ENCODE results near the gene TLCD4.
"Not testable (repeated sequence)": the region's sequence is repeated elsewhere in the genome, so short reads cannot be mapped to it uniquely, and the experiment has no call there.

Gene TLCD4

GRCh38 chr1:95117207-95118066 lies at the start of gene TLCD4:
Gene TLCD4, plus strand, starts transcription at chr1:95117355. Its CDS starts 26,547 bp downstream, at chr1:95143902.
- no peak for FAIRE-seq

DNA sequence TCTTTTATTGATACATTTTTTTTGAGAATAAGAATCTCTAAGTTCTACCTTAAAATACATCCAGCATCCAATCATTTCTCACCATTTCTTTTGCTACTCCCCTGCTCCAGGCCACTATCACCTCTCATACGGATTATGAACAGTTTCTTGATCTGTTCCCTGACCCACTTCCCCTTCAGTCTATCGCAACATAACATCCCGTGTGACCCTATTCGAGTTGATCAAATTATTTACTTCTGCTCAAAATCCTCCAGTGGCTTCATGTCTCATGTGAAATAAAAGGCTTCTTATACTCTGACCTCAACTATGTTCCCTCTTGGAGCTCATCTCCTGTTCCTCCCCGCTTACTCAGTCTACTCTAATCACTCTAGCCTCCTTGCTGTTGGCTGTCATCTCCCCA lies 49.6 kb upstream of the TLCD4 start:
- FAIRE-seq: no peak

DNA sequence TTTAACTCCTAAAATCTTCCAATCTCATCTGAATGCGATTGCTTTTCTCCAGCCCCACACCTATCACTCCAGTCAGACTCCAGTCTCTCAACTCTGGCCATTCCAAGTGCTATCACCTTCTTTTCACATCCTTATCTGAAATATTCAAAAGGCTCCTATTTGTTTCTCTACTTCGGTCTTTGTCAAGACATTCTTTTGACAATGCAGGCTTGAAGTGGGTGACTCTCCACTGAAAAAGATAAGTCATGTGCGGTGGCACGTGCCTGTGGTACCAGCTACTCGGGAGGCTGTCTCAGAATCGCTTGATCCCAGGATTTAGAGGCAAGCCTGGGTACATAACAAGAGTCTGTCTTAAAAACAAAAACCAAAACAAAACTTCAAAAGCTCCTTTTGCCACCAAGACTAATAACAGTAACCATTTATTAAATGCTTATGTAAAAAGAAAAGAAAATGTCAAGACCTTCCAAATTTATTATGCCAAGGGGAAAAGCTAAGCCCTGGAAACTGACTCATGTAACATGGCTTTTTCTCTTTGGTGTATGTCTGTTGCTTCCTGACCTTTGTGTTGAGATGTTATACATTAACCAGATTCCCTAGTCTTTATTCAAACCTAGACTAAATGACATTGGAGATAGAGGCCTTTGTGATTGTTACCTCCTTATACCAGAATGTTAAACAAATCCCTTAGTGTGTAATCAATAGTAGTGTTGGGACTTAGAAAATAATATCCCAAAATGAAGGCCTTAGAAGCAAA lies 48.0 kb upstream of the TLCD4 start:
- FAIRE-seq: no peak

GRCh38 chr1:95069710-95070093 lies 47.5 kb upstream of the TLCD4 start:
- FAIRE-seq: no peak

DNA sequence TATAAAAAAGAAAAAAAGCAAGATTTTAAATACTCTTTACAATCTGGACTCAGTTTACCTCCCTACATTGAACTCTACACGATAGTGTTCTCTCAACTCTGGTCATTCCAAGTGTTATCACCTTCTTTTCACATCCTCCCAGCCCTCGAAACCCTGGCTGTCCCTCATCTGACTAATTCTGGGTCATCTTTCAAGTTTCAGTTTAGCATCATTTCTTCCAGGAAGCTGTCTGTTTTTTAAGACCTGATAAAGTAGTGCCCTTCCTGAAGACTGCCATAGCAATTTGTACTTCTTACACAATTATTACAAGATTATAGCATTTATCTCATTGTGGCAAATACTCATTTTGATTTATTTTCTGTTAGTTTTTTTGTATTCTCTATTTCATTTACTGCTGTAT lies 45.6 kb upstream of the TLCD4 start:
- FAIRE-seq: no peak

GRCh38 chr1:95072117-95072516 lies 45.0 kb upstream of the TLCD4 start:
- FAIRE-seq: no peak

- no peak for FAIRE-seq
Measured at GRCh38 chr1:95072532-95073419, 44.4 kb upstream of the TLCD4 start, which contains the start of gene ALG14. Gene ALG14, minus strand, starts transcription at chr1:95072951. Its CDS starts 53 bp downstream, at chr1:95072898.

GRCh38 chr1:95073446-95073845 lies 43.7 kb upstream of the TLCD4 start:
- no peak for FAIRE-seq

DNA sequence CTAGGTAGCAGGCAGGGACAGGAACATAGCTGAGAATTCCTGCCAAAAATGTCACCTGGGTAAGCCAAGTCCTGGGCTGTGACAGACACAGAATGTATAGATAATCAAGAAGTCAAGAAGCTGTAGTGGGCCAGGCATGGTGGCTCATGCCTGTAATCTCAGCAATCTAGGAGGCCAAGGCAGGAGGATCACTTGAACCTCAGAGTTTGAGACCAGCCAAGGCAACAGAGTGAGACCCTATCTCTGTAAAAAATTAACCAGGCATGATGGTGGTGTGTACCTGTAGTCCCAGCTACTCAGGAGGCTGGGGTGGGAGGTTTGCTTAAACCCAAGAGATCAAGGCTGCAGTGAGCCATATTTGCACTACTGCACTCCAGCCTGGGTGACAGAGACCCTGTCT lies 41.1 kb upstream of the TLCD4 start:
- FAIRE-seq: no peak

- FAIRE-seq: no peak
Measured at GRCh38 chr1:95080446-95080845, 36.7 kb upstream of the TLCD4 start.

GRCh38 chr1:95080879-95081278 lies 36.3 kb upstream of the TLCD4 start:
- FAIRE-seq: no peak

- no peak for FAIRE-seq
Measured at GRCh38 chr1:95084317-95085176, 32.6 kb upstream of the TLCD4 start.

GRCh38 chr1:95085376-95085775 lies 31.8 kb upstream of the TLCD4 start:
- FAIRE-seq: no peak

DNA sequence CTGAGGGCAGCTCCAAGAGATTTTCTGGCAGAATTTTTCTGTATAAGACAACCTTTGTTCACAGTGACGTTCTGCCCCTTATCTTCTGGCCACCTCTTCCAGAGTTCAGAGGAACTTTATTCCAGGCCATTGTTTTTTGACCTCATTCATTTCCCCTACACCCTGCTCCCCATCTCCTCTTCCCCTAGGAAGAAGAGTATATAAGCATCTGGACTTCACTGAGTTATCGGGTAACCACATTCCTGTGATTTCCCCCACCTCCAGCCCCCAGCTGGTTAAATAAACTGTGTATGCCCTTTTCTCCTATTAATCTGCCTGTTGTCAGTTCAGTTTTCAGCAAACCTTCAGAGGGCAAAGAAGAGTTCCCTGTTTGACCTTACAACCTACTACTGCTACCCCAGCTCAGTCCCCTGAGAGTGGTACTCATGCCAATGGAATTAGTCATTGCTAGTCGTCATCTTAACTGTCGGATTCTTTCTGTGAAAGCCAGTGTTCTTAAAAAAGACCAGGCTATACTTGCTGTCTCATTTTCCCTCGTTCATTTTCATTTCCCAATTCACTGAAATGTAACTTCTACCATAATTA lies 30.1 kb upstream of the TLCD4 start:
- no peak for FAIRE-seq

GRCh38 chr1:95088303-95088702 lies 28.9 kb upstream of the TLCD4 start:
- no peak for FAIRE-seq

- FAIRE-seq: no peak
Measured at GRCh38 chr1:95089650-95090287, 27.4 kb upstream of the TLCD4 start.

DNA sequence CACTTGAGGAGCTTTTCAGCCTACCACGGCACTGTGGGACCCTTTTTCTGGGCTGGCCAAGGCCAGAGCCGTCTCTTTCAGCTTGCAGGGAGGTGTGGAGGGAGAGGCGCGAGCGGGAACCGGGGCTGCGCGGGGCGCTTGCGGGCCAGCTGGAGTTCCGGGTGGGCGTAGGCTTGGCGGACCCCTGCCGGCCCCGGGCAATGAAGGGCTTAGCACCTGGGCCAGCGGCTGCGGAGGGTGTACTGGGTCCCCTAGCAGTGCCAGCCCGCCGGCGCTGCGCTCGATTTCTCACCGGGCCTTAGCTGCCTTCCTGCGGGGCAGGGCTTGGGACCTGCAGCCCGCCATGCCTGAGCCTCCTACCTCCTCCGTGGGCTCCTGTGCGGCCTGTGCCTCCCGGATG lies 25.9 kb upstream of the TLCD4 start:
- FAIRE-seq: not testable (repeated sequence)

DNA sequence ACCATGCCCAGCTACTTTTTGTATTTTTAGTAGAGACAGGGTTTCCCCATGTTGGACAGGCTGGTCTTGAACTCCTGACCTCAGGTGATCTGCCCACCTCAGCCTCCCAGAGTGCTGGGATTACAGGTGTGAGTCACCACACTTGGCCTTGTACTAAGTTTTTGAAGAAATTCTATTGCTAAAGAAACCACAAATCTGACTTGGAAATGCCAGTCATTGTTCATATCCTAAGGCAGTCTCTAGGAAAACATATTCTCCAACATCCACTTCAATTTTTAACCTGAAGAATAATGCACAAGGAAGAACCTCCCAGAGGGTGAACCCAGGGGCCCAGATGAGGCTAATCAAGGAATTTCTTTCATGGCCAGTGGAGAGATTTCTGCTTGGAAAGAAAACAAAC lies 24.3 kb upstream of the TLCD4 start:
- FAIRE-seq: not testable (repeated sequence)

- no peak for FAIRE-seq
Measured at GRCh38 chr1:95093296-95093695, 23.9 kb upstream of the TLCD4 start.

DNA sequence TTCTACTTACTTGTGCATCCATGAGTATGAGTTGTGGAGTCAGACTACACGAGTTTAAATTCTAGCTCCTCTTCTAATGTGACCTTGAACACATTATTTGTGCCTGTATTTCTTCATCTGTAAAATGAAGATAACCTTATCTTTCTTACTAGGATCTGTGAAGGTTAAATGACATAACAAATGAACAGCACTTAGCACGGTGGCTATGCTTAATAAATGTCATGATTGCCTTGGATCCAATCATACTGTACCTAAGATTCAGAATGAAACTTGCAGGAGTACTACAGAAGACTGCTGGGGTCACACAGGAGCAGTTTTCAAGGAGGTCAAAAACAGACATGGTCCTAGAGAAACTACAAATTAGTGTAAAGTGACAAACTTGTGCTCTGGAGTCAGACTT lies 22.2 kb upstream of the TLCD4 start:
- FAIRE-seq: no peak

- FAIRE-seq: no peak
Measured at GRCh38 chr1:95095833-95096217, 21.3 kb upstream of the TLCD4 start.

Measured in colon (tissue), 2 donors.